HG03095 (cell line): Measurements from ENCODE around the gene FNDC3A.

Source experiments
- ATAC-seq: cut with Tn5 transposase; IDR thresholded peaks from one replicate; pipeline ENCODE4 v1.9.1; 2021; ENCODE audit warnings: moderate library complexity; ENCODE audit not compliant: unreplicated experiment

Gene FNDC3A

GRCh38 chr13:49246850-49247642 lies 271.3 kb downstream of the FNDC3A start:
- peak; percentile 34 for ATAC-seq

- ATAC-seq, result peak; percentile 94
Measured at GRCh38 chr13:49247643-49248621, 272.2 kb downstream of the FNDC3A start, which contains the start of gene CDADC1. CDADC1 (plus strand) TSS chr13:49247925; CDS start chr13:49248038, 113 bp downstream.

- ATAC-seq, result no peak
Measured at GRCh38 chr13:49248622-49249002, 272.9 kb downstream of the FNDC3A start.

- no peak for ATAC-seq
Measured at GRCh38 chr13:49251326-49251725, 275.6 kb downstream of the FNDC3A start.

- no peak for ATAC-seq
Measured at GRCh38 chr13:49253310-49253709, 277.6 kb downstream of the FNDC3A start.

GRCh38 chr13:49254007-49254406 lies 278.3 kb downstream of the FNDC3A start:
- ATAC-seq, result no peak

GRCh38 chr13:49256841-49257240 lies 281.1 kb downstream of the FNDC3A start:
- ATAC-seq, result no peak

- ATAC-seq, result no peak
Measured at GRCh38 chr13:49258089-49258796, 282.5 kb downstream of the FNDC3A start.
